ENCODE measurements around the gene OBI1.

DNA sequence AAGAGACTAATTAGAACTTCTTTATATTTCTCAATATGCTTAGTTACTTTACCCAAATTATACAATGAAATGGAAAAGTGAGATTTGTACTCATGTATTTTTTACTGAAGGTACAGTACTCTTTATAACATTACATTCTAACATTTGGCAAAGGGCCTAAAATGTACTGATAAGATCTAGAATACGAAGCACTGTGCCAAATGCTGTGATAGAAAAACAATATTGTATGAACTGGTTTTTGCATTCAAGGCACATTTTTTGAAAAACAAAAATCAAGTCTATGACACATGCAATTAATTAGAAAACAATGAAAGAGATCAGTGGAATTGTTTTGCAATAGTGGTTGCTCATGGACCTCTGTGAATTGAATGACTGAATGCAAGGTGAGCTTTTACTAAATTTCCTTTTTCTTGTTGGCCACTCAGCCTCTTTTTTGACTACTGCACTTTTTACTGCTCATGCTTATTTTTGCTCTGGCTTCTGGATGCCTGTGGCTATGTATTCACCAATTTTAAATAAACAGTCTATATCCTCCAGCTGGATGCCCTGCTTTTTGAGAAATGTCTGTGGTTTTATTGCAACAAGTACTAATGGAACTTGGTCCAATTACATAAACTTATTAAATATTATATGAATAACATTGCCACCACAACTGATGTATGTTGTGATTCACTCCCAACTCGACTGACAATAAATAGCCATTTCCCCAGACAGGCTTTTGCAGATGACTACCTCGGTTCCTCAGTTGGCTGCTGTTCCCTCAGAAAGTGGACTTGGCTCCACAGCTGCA is 41.4 kb upstream of the OBI1 start:
- TF ChIP-seq, protein P1, sequence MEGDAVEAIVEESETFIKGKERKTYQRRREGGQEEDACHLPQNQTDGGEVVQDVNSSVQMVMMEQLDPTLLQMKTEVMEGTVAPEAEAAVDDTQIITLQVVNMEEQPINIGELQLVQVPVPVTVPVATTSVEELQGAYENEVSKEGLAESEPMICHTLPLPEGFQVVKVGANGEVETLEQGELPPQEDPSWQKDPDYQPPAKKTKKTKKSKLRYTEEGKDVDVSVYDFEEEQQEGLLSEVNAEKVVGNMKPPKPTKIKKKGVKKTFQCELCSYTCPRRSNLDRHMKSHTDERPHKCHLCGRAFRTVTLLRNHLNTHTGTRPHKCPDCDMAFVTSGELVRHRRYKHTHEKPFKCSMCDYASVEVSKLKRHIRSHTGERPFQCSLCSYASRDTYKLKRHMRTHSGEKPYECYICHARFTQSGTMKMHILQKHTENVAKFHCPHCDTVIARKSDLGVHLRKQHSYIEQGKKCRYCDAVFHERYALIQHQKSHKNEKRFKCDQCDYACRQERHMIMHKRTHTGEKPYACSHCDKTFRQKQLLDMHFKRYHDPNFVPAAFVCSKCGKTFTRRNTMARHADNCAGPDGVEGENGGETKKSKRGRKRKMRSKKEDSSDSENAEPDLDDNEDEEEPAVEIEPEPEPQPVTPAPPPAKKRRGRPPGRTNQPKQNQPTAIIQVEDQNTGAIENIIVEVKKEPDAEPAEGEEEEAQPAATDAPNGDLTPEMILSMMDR (IDR thresholded peaks at IDR 0.05; ENCODE audit: extremely low read depth in 1 of 2, insufficient read depth in 1 of 2, low read depth in 1 of 2, low read length in 2 of 2): no peak
- TF ChIP-seq, protein P2, sequence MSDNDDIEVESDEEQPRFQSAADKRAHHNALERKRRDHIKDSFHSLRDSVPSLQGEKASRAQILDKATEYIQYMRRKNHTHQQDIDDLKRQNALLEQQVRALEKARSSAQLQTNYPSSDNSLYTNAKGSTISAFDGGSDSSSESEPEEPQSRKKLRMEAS (IDR thresholded peaks at IDR 0.05; ENCODE audit: insufficient read depth, insufficient read length): no peak
